Upper lobe of left lung (tissue), 4 donors: ENCODE results near the gene CHD5.

Experiments
- EP300 ChIP-seq, 4 donors: sonication (generic); formaldehyde crosslinking; IDR thresholded peaks; one replicate each; pipeline ENCODE4 v1.5.1; 2017; ENCODE audit warnings: antibody characterized with exemption in 4 of 4, control low read depth in 2 of 4
- POLR2A ChIP-seq, 4 donors: fragments of 450-650 bp; IDR thresholded peaks; one replicate each; pipeline ENCODE4 v1.5.1; 2016 to 2017; ENCODE audit warnings: antibody characterized with exemption in 4 of 4, mild to moderate bottlenecking in 2 of 4
- POLR2AphosphoS5 ChIP-seq, 2 donors: sonication (generic); formaldehyde crosslinking; IDR thresholded peaks; one replicate each; pipeline ENCODE4 v1.5.1; 2017; ENCODE audit warnings: antibody characterized with exemption in 2 of 2
- TF ChIP-seq, protein P1 (sequence below), 6 experiments: fragments of 450-650 bp in 4 of 6; fragments of 200-600 bp in 2 of 6; sonication (generic) in 2 of 6; IDR thresholded peaks; one replicate each; pipeline ENCODE4 v1.5.1; 2016 to 2019; ENCODE audit warnings: antibody characterized with exemption in 6 of 6

DNA sequence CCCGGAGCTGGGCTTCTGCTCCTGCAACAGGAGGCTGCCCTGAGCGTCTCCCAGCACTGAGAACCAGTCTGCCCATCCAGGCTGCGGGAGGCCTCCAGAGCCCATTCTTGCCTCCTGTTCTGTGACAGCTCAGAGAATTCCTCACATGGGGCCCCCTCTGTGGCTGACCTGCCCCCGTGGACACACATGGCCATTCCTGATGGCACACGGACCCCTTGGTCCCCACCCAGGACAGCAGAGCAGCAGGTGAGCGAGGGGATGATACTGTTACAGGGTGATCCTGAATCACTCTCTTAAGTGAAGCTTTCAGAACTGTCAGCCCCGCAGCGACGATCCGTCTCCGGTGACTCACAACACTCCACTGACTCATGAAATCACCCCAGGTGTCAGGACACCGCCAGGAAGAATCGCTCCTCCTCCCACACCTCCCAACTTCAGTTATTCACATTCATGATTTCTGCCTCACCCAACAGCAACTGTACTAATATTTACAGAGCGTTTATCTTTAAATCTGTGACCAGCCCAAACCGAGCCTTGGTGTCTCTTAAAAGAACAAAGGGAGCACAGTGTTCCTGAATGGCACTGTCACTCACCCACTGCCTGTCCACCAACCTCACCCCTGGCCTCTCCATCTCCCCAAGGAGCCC is 22.5 kb downstream of the CHD5 start:
- no peak for TF ChIP-seq EP300 (IDR thresholded peaks at IDR 0.05)
- TF ChIP-seq, protein P1, sequence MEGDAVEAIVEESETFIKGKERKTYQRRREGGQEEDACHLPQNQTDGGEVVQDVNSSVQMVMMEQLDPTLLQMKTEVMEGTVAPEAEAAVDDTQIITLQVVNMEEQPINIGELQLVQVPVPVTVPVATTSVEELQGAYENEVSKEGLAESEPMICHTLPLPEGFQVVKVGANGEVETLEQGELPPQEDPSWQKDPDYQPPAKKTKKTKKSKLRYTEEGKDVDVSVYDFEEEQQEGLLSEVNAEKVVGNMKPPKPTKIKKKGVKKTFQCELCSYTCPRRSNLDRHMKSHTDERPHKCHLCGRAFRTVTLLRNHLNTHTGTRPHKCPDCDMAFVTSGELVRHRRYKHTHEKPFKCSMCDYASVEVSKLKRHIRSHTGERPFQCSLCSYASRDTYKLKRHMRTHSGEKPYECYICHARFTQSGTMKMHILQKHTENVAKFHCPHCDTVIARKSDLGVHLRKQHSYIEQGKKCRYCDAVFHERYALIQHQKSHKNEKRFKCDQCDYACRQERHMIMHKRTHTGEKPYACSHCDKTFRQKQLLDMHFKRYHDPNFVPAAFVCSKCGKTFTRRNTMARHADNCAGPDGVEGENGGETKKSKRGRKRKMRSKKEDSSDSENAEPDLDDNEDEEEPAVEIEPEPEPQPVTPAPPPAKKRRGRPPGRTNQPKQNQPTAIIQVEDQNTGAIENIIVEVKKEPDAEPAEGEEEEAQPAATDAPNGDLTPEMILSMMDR (IDR thresholded peaks at IDR 0.05) = no peak
- no peak for TF ChIP-seq POLR2AphosphoS5 (IDR thresholded peaks at IDR 0.05)
- TF ChIP-seq POLR2A (IDR thresholded peaks at IDR 0.05) = no peak
